ENCODE data around the gene SNAPIN. TPM values are rescaled to one million over a fixed set of nuclear protein-coding genes. Genes with fewer than 3 reads are reported as not detected.

The SNAPIN gene
- total RNA-seq, 1 experiment from 2014 or later = 46.8 TPM

GRCh38 chr1:153688276-153688675 is 29.8 kb downstream of the SNAPIN start:
- DNase-seq (ENCODE audit: low read depth, low spot score) (no peak), ATAC-seq (no peak)
- no TSS peak for BruUV-seq (replicated peaks)
- Histone ChIP-seq H3K4me1 (ENCODE audit: control insufficient read depth, insufficient read depth, low read length) (no peaks in the 10 kb centered on the region), H3K27me3 (ENCODE audit: control insufficient read depth, insufficient read depth, low read length) (no peaks in the 10 kb centered on the region), H3K36me3 (ENCODE audit: control insufficient read depth, insufficient read depth, low read length) (no peaks in the 10 kb centered on the region), H3K27ac (ENCODE audit: low read length) (no peak overlapping the region), H3K9me3 (ENCODE audit: control insufficient read depth, insufficient read depth, low read depth, low read length) (no peaks in the 10 kb centered on the region), H3K4me3 (ENCODE audit: low read depth in 2 of 2, low read length in 2 of 2) (no peak overlapping the region)
- intact Hi-C loops (cut with micrococcal nuclease; ENCODE audit: unreplicated experiment) (no loop called here), in situ Hi-C loops (cut with HindIII; ENCODE audit: low pct_unique_long_range_greater_than_20kb, low sequenced_read_pairs) (no loop called here)
- TF ChIP-seq CTCF (IDR thresholded peaks at IDR 0.05) = no peak
- TF ChIP-seq POLR2AphosphoS5 (IDR thresholded peaks at IDR 0.05; ENCODE audit: low read depth, low read length) = no peak
- no peak for TF ChIP-seq REST (IDR thresholded peaks at IDR 0.05; ENCODE audit: insufficient read depth in 1 of 2, low read depth in 2 of 2, low read length in 1 of 2)
- CTCF ChIA-PET = no interaction called here
- POLR2A ChIA-PET = no interaction called here

- no TSS peak for BruUV-seq (replicated peaks)
- no peaks in the 10 kb centered on the region for H3K36me3 ChIP-seq (ENCODE audit: control insufficient read depth, insufficient read depth, low read length)
- intact Hi-C loops (cut with micrococcal nuclease; ENCODE audit: unreplicated experiment) = no loop called here
- DNase-seq (ENCODE audit: low read depth, low spot score) (no peak), ATAC-seq (no peak)
- CTCF ChIA-PET = interaction anchor here (0.5 to 0.7 kb wide), 2 partner anchors 14 to 43 kb away, joined by 3 read pairs; no protein-coding TSS in a partner anchor
- POLR2A ChIA-PET = no interaction called here
- H3K27ac ChIP-seq (ENCODE audit: low read length) = no peak overlapping the region
- H3K9me3 ChIP-seq (ENCODE audit: control insufficient read depth, insufficient read depth, low read depth, low read length) = no peaks in the 10 kb centered on the region
- H3K4me1 ChIP-seq (ENCODE audit: control insufficient read depth, insufficient read depth, low read length) = no peaks in the 10 kb centered on the region
- in situ Hi-C loops (cut with HindIII; ENCODE audit: low pct_unique_long_range_greater_than_20kb, low sequenced_read_pairs) = no loop called here
- TF ChIP-seq REST (IDR thresholded peaks at IDR 0.05; ENCODE audit: insufficient read depth in 1 of 2, low read depth in 2 of 2, low read length in 1 of 2) = no peak
- no peak for TF ChIP-seq SIN3A (IDR thresholded peaks at IDR 0.05; ENCODE audit: borderline replicate concordance, insufficient read depth, low read depth, low read length)
- no peak for TF ChIP-seq POLR2AphosphoS5 (IDR thresholded peaks at IDR 0.05; ENCODE audit: low read depth, low read length)
- TF ChIP-seq TCF7L2 (IDR thresholded peaks at IDR 0.05; ENCODE audit: low read depth, low read length) = no peak
- no peak for TF ChIP-seq CTCF (IDR thresholded peaks at IDR 0.05)
- H3K27me3 ChIP-seq (ENCODE audit: control insufficient read depth, insufficient read depth, low read length) = no peaks in the 10 kb centered on the region
- H3K4me3 ChIP-seq (ENCODE audit: low read depth in 2 of 2, low read length in 2 of 2) = no peak overlapping the region
These were observed 30.3 kb downstream of the SNAPIN start for GRCh38 chr1:153688736-153689328.

Measured in Panc1 (cell line).